Activated T-helper 1 cell treated with anti-CD3 and anti-CD28 coated beads, Interleukin-2, amount 50 U/mL, for 16 hours (primary cell): ENCODE measurements around the gene RAB38.

ENCODE experiments used
- DNase-seq, 2 donors: peaks; one replicate each; pipeline ENCODE4 v3.0.0-alpha.2; 2020; ENCODE audit warnings: low read depth in 1 of 2, low spot score in 1 of 2

Gene RAB38

DNA sequence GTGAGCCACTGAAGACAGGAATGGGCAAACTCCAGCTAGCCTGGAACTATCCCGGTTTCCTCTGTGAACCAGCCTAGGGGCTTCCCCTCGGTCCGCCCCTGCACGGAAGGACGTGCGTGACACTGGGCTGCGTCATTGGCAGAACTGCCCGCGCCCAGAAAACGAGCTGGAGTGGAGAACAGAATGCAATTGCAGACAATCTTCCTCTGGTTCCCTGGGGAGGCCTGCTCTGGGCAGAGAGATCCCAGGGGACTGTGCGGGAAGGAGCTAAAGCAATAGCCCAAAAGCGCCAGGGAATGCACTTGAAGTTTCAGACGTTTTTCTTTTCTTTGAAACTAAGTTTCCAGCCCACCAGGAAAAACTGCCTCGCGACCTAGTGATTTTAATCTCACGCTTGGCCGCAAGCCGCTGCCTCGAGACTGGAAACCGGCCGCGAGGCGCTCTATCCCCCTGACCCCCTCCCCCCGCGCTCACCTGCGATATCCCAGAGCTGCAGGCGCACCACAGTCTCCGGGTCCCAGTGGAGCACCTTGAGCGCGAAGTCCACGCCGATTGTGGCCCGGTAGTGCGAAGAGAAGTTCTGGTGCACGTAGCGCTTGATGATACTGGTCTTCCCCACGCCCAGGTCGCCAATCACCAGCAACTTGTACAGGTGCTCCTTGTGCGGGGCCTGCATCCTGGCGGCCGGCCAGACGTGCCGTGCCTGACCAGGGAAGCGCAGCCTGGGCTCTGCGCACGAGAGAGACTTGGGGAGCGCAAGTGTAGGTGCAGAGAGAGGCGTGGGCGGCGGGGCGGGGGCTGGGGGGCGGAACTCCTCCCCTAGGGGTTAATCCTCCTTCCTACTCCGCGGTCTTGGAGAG, at the start of gene RAB38:
Gene RAB38 (minus strand): TSS at position 735 of the 860 bp plus-strand sequence. CDS start 59 bp downstream, at position 676.
- DNase-seq = no peak

DNA sequence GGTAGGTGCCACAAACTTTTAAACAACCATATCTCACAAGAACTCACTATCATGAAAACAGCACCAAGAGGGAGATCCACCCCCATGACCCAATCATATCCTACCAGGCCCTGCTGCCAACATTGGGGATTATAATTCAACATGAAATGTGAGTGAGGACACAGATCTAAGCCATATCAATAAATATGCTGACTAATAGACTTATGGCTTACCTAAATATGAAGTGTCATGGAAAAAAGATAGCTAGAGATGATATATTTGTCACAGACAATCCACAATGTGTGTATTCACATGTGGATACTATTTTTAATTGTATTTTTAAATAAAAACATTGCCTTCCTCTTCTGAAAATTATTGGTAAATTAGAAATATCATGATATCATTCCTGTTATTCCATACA, 38.2 kb upstream of the RAB38 start:
- no peak for DNase-seq

DNA sequence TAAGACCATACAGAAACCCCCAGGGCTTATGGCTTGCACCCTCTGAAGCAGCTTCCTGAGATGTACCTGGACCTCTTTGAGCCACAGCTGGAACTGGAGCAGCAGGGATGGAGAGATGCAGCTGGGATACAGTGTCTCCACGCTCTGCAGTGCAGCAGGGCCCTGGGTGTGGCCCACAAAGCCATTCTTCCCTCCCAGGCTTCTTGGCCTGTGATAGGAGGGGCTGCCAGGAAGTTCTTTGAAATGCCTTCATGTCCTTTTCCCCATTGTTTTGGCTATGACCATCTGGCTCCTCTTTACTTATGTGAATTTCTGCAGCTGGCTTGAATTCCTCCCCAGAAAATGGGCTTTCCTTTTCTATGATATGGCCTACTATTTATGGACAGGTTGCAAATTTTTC, 37.1 kb upstream of the RAB38 start:
- no peak for DNase-seq

DNA sequence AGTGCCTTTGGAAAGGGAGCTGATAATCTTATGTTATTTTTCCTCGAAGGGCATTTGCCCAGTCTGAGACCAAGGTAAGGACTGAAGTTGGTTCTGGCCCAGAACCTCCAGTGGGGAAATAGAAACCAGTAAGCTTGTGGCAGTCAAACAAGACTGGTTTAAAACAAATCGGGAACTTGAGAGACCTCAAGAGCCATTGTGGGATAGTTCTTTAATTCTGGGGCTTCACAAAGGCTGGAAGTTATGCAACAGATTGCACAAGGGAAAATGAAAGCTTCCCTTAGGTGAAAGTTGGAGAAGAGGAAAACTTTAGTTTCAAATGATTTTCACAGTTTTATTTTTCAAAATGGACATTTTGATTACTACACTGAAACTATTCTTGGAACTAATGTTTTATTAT, 33.5 kb upstream of the RAB38 start:
- no peak for DNase-seq

DNA sequence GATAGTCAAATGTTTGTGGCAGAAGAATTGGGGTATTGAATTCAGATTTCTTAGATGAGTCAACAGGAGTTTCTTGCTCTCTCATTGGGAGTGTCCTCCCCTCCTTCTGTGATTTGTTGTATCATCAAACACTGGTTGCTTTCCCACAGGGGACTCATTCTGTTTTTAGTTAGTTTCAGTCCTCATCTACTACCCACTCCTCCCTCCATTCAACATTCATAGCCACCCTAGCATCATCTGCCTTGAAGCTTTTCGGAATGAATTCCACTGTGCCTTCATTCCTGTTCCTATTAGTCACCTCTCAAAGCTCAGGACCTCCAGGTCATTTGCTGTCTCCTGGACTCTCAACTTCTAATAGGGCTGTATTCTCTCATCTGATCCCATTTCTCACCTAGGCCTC, 31.5 kb upstream of the RAB38 start:
- DNase-seq = no peak

DNA sequence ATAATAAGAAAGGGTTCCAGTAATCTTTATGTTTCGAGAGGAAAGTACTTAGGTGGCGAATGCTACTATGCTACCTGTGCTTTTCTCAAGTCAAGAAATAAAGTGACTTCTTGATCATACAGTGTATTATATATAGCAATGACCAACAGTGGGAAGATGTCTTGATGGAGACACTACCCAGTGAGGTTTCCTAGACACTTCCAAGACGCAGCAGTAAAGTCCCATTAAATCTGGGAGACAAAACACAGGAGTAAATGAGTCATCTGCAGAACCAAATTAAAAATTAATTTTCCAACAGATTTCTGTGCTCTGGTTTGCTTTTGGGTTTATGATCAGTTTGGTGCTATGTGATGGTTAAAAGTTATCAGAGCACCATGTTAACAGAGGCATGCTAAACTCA, 29.1 kb upstream of the RAB38 start:
- DNase-seq = no peak

DNA sequence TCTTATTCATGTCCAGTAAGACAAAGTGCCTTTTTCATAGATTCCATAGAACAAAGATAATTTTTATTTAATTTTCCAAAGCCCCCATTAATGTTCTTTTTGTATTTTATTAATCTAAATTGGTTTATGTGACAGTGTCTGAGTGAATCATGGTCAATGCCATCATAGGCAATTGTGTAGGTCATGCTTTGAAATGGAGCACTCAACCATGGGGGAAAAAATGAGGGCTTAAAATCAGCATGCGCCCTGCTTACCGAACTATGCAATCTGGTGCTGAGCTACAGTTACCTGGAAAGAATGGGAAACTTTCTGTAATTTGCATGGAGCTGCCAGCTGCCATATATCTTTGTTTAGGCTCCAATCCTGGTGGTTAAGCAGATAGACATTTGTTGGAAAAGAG, 28.4 kb upstream of the RAB38 start:
- no peak for DNase-seq

DNA sequence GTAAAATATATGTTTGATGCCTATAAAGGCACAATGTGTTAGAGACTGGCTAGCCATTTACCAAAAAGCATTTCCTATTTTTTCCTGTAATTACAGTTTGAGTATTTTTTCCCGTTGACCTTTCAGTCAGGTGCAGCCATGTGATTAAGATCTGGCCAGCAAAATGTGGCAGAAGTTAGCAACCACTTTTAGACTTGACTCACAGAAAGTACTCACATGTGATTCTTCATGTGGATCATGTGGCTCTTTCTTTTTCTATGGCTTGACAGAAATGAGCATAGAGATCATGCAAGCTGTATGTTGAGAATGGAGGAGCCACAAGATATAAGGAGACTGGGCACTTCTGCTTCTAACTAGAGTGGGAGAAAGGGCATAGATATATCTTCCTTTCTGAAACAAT, 27.3 kb upstream of the RAB38 start:
- no peak for DNase-seq

DNA sequence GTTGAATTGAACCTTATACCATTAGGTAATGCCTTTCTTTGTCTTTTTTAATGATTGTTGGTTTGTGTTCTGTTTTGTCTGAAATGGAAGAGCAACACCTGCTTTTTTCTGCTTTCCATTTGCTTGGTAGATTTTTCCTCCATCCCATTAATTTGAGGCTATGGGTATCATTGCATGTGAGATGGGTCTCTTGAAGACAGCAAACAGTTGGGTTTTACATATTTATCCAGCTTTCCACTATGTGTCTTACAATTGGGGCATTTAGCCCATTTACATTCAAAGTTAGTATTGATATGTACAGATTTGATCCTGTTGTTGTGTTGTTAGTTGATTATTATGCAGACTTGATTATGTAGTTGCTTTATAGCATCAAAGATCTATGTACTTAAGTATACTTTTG, 21.1 kb upstream of the RAB38 start:
- DNase-seq = no peak

DNA sequence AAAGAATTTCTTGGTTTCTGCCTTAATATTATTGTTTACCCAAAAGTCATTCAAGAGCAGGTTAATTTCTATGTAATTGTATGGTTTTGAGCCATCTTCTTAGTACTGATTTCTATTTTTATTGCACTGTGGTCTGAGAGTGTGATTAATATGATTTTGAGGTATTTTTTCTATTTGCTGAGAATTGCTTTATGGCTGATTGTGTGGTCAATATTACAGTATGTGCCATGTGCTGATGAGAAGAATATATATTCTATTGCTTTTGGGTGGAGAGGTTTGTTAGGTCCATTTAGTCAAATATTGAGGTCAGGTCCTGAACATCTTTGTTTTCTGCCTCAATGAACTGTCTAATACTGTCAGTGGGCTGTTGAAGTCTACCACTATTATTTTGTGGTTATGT, 20.7 kb upstream of the RAB38 start:
- DNase-seq = no peak

DNA sequence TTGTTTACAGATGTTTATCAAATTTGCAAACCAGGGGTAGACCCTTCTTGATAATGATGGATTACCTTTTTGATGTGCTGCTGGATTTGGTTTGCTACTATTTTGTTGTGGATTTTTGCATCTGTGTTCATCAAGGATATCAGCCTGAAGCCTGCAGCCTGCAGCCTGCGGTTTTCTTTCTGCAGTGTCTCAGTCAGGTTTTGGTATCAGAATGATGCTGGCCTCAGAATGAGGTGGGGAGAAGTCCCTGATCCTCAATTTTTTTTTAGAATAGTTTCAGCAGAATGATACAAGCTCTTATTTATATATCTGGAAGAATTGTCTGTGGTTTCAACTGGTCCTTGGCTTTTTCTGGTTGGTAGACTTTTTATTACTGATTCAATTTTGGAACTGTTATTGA, 19.7 kb upstream of the RAB38 start:
- no peak for DNase-seq

DNA sequence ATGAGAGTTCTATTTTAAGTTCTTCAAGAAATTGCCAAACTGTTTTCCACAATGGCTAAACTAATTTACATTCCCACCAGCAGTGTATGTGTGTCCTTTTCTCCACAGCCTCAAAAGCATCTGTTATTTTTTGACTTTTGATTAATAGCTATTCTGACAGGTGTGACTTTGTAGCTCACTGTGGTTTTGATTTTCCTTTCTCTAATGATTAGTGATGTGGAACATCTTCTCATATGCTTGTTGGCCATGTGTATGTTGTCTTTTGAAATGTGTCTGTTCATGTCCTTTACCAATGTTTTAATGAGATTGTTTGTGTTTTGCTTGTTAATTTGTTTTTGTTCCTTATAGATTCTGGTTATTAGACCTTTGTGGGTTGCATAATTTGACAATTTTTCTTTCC, 18.0 kb upstream of the RAB38 start:
- no peak for DNase-seq

DNA sequence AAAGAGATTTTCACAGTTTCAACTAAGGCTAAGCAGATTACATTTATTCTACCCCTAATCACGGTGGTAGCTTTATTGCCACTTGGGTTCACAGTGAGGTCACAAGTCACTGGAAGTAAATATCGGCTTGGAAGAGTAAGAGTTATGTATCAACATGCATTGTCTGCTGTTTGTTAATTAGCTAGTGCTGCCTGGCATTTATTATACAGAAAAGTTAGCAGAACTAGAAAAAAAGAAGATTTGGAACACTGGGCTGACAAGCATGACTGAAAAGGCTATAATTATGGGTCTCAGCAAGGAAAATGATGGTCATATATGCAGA, 13.7 kb upstream of the RAB38 start:
- no peak for DNase-seq

DNA sequence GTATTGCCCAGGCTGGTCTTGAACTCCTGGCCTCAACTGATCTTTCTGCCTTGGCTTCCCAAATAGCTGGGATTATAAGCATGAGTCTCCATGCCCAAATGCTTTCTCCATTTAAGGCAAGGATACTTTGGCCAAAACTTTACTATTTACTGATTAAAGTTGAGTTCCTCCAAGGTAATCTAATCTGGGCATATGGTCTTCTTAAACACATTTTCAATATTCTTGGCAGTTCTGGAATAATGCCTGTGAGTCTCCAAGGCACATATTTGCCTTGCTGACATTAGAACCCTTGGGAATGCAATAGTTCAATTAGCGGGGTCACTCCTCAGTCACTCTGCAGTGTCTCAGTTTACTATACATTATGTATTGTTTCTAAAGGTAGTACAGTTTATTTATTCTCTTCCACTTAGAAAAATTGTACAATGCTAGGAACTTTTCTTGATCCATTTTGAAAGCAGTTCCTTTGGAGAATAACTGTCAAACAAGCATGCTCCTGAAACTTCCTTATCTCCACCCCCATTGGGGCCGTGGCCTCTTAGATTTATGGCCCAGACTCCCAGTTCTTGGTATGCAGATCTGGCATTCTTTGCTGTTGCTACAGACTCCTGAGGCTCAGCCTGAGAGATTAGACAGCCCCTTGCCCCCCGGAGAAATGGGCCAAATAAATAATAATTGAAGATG, 13.1 kb upstream of the RAB38 start:
- no peak for DNase-seq

DNA sequence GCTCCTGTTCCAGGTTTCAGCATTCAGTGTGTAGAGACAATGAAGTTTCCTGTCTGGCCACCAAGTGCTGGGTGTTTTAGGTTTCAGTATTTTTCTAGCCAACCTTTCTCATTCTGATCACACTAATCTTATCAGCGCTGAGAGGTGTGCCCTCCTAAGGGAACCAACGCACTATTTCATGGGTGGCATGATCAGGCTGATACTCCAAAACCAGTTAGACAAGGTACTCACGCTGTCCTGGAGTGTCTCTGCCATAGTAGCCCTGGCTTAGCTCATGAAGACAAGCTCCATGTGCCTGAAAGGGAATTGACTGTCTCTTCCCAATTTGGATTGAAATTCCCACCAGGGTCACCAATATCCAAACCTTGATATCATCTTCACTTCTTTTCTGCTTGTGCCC, 8.0 kb upstream of the RAB38 start:
- DNase-seq = no peak

DNA sequence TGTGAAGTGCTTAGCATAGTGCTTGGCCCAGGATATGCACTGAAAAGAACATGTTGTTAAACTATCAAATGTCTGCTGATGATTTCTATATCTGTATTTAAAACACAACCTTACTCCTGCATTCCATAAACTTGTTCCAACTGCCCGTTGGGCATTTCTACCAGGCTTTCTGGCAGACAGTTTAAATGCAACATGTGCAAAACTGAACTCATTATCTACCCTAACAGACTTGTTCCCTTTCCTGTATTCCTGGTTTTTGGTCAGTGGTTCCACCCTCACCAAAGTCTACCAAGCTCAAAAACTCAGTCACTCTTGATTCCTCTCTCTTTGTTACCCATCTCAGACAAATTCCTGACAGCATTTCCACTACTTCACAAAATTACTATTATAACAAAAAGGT, 6.5 kb upstream of the RAB38 start:
- no peak for DNase-seq

DNA sequence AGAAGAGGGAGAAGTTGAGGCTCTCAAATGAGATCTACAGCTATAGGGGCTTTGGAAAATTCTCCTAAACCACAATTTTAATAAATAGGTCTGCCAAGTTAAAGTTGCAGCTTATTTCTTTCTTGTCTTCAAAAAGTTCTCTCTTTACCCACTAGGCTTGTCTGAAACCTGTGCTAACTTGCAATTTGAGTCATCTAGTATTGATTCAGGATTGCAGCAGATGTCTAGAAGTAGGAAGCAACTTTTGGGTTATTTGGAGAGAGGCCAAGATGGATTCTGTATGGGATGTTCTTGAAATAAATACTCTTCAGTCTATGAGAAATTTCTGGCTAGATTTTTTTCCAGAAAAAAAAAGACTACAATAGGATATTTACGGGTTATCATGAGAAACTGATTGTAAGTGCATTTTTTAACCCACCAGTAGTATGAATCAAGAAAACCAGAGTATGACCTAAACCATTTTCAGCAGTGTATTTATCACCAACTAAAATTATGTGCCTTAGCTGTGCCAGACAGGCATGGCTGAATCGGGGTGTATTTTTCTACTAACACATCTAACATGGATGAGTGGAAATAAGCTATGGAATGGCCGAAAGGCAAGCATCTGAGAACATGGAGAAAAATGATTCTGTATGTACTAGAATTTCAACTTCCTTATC, 4.9 kb upstream of the RAB38 start:
- no peak for DNase-seq

DNA sequence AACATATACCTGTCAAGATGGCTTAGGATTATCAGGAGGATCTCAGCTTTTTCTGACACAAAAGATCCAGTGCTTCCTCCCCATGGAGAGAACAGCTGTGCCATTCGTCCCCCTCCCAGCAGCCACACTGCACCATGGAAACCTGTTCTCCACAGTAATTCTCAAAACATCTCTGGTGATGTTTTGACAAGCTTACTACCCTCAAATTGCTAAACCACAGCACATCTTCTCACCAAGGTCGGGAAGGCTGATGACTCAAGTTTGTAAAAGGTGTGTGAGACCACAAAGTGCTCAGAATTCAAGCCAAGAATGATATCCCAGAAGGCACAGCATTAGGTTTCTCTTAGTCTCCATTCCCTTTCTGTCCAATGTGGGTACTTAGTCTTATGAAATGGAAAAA, 3.9 kb upstream of the RAB38 start:
- no peak for DNase-seq

DNA sequence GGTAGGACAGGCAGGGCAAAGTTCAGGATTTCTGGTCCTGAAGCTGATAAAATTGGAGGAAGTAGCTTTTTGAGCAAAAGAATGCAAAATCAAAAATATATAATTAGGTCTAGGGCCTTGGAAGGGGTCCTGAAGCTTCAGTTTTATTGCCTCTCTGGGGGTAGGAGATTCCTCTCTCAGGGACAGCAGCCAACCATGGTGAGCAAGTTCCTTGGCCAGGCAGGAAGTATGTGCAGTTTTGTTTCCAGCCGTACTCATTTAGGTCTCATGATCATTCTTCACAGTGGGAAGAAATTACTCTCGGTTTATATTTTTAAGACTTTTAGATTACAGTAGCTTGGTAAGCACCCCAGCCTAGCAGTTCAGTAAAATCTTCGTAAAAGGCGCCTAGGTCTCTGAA, 2.9 kb upstream of the RAB38 start:
- no peak for DNase-seq

DNA sequence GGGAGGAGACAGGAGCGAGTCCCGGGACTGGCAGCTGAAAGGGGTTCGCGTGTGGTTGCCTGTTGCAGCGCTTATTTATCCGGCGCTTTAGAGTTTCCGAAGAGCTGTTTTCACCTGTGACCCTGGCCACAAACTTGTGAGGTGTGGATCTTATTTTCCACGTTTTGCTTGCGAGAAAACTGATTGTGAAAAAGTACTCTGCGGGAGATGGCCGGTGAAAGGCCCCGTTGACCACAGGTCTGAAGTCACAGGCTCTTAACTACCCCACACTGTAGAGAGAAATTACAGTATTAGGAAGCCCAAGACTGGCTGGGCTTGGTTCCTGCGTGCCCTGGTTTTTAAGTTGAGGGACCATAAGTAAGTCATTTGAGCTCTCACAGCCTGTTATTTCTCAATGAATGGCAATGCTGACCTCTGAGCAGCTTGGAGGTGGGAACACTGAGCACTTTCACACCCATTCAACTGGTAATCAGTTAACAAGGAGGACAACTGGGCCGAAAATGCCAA, 379 bp upstream of the RAB38 start:
- no peak for DNase-seq

DNA sequence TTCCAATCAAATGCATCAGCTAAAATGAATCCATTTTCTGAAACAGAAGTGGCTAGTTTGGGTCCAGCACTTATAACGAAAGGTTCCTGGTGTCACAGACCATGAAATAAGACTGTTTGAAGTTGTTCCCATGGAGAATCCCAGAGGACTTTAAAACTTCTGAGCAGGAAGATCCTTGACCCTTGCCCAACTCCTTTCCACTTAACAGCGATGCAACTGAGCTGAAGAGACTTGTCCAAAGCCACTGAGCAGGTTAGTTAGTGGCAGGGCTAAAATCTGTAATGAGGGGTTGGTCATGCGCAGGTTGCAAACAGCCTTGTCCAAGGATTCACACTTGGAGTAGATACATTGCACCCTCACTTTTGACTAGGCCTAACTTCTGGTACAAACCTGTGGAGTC, 1.3 kb downstream of the RAB38 start:
- DNase-seq = no peak

DNA sequence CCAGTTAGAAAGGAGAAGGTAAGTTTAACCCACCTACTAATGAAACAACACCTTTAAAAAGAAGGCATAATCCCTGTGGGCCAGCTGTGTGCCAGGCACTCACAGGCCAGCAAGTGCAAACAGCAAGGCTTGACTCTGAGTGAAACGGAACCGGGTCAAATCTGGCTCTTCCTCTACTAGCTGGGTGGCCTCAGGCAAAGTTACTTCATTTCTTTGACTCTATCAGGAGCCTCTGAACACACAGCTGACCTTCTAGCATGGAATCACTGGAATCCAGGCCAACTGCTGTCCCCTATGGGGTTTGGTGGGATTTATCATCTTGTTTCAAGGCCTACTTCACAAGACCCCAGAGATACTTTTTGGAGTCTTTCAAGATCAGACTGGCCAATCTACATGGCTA, 3.3 kb downstream of the RAB38 start:
- no peak for DNase-seq
